Tibial artery (tissue), 4 donors: Measurements from ENCODE around the gene CCDC141.

Experiments
- DNase-seq, 2 donors: peaks; one replicate each; pipeline ENCODE4 v3.0.0-alpha.2; 2019
- H3K27ac ChIP-seq, 2 donors: fragments of 200-600 bp; sonication (generic) in 1 of 2; 1 replicate in 1 of 2; 2 replicates in 1 of 2; pipeline ENCODE4 v1.5.1; 2018 to 2019; ENCODE audit warnings: mild to moderate bottlenecking in 1 of 2
- H3K27me3 ChIP-seq, 2 donors: fragments of 200-600 bp; sonication (generic) in 1 of 2; one replicate each; pipeline versions ENCODE4 v1.5.1 to v1.6.0; 2016 to 2019
- H3K36me3 ChIP-seq, 3 donors: fragments of 200-600 bp; sonication (generic) in 2 of 3; one replicate each; pipeline ENCODE4 v1.5.1; 2016 to 2019; ENCODE audit warnings: mild to moderate bottlenecking in 2 of 3
- H3K4me1 ChIP-seq, 4 donors: fragments of 200-600 bp; sonication (generic) in 2 of 4; 1 replicate in 3 of 4; 2 replicates in 1 of 4; pipeline ENCODE4 v1.5.1; 2016 to 2019
- H3K4me3 ChIP-seq, 2 donors: fragments of 200-600 bp; sonication (generic) in 1 of 2; 1 replicate in 1 of 2; 2 replicates in 1 of 2; pipeline ENCODE4 v1.5.1; 2018 to 2019; ENCODE audit warnings: mild to moderate bottlenecking in 2 of 2
- H3K9me3 ChIP-seq, 3 donors: fragments of 200-600 bp; sonication (generic) in 1 of 3; one replicate each; pipeline ENCODE4 v1.5.1; 2016 to 2019
- intact Hi-C: fragments of 100-400 bp; cut with DNase I; formaldehyde crosslinking; loops from one replicate; pipeline ENCODE4 v1.15.0; 2023; ENCODE audit warnings: low total_unique reads
- TF ChIP-seq, protein P1 (sequence below), 2 experiments: fragments of 200-600 bp in 1 of 2; fragments of 450-650 bp in 1 of 2; IDR thresholded peaks; one replicate each; pipeline ENCODE4 v1.5.1; 2017 to 2019; ENCODE audit warnings: antibody characterized with exemption in 2 of 2, mild to moderate bottlenecking in 1 of 2, moderate library complexity in 1 of 2

Gene CCDC141

DNA sequence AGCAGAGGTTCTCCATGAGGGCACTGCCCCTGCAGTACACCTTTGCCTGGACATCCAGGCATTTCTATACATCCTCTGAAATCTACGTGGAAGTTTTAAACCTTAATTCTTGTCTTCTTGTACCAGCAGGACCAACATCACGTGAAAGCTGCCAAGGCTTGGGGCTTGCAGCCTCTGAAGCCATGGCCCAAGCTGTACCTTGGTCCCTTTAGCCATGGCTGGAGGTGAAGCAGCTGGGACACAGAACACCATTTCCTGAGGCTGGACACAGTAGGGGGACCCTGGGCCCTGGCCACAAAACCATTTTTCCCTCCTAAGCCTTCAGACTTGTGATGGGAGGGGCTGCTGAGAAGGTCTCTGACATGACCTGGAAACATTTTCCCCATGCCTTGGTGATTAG lies 32.8 kb upstream of the CCDC141 start:
- intact Hi-C loops: no loop called here

DNA sequence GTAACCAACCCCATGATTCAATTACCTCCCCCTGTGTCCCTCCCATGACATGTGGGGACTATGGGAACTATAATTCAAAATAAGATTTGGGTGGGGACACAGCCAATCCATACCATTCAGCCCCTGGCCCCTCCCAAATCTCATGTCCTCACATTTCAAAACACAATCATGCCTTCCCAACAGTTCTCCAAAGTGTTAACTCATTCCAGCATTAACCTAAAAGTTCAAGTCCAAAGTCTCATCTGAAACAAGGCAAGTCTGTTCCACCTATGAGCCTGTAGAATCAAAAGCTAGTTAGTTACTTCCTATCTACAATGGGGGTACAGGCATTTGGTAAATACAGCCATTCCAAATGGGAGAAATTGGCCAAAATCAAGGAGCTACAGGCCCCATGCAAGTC lies 32.0 kb upstream of the CCDC141 start:
- no peak for DNase-seq
- no peaks in the 10 kb centered on the region for H3K27me3 ChIP-seq

More for the DNA sequence above, 32.8 kb upstream of the CCDC141 start:
- peaks cover 0 to 5% (median 4%) of the 10 kb centered on the region in 3 donors for H3K9me3 ChIP-seq
- H3K4me1 ChIP-seq: no peaks in the 10 kb centered on the region
- no peak for DNase-seq
- H3K36me3 ChIP-seq: no peaks in the 10 kb centered on the region
- no peak overlapping the region for H3K4me3 ChIP-seq
- TF ChIP-seq, protein P1, sequence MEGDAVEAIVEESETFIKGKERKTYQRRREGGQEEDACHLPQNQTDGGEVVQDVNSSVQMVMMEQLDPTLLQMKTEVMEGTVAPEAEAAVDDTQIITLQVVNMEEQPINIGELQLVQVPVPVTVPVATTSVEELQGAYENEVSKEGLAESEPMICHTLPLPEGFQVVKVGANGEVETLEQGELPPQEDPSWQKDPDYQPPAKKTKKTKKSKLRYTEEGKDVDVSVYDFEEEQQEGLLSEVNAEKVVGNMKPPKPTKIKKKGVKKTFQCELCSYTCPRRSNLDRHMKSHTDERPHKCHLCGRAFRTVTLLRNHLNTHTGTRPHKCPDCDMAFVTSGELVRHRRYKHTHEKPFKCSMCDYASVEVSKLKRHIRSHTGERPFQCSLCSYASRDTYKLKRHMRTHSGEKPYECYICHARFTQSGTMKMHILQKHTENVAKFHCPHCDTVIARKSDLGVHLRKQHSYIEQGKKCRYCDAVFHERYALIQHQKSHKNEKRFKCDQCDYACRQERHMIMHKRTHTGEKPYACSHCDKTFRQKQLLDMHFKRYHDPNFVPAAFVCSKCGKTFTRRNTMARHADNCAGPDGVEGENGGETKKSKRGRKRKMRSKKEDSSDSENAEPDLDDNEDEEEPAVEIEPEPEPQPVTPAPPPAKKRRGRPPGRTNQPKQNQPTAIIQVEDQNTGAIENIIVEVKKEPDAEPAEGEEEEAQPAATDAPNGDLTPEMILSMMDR (IDR thresholded peaks at IDR 0.05): no peak
- H3K27me3 ChIP-seq: no peaks in the 10 kb centered on the region
- no peak overlapping the region for H3K27ac ChIP-seq

DNA sequence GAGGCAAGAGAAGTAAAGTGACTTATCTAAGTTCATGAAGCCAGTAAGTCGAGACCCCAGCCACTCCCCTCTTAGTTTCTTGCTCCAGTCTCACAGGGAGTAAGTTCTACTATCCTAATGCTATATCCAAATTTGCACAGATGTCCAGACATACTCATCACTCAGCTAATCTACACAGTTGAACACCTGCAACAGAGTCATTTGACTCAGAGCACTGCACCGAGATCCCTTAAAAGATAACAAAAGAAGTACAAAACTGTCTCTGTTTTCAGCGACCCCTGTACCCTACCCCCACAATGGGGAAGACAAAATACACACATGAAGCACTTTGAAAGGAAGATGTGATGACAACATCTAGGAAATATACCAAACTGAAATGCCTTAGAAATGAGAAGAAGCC lies 22.6 kb upstream of the CCDC141 start:
- TF ChIP-seq, protein P1 (IDR thresholded peaks at IDR 0.05): no peak
- no peaks in the 10 kb centered on the region for H3K36me3 ChIP-seq
- no peak overlapping the region for H3K4me3 ChIP-seq
- no peak overlapping the region for H3K27ac ChIP-seq
- peaks cover 0 to 3% (median 0%) of the 10 kb centered on the region in 3 donors for H3K9me3 ChIP-seq
- H3K27me3 ChIP-seq: no peaks in the 10 kb centered on the region
- H3K4me1 ChIP-seq: no peaks in the 10 kb centered on the region
- intact Hi-C loops: no loop called here
- DNase-seq: no peak

More for the DNA sequence above, 32.0 kb upstream of the CCDC141 start:
- H3K4me3 ChIP-seq: no peak overlapping the region
- peaks cover 0 to 9% (median 5%) of the 10 kb centered on the region in 3 donors for H3K9me3 ChIP-seq
- H3K27ac ChIP-seq: no peak overlapping the region
- TF ChIP-seq, protein P1 (IDR thresholded peaks at IDR 0.05): no peak
- no peaks in the 10 kb centered on the region for H3K36me3 ChIP-seq
- intact Hi-C loops: no loop called here
- H3K4me1 ChIP-seq: no peaks in the 10 kb centered on the region

DNA sequence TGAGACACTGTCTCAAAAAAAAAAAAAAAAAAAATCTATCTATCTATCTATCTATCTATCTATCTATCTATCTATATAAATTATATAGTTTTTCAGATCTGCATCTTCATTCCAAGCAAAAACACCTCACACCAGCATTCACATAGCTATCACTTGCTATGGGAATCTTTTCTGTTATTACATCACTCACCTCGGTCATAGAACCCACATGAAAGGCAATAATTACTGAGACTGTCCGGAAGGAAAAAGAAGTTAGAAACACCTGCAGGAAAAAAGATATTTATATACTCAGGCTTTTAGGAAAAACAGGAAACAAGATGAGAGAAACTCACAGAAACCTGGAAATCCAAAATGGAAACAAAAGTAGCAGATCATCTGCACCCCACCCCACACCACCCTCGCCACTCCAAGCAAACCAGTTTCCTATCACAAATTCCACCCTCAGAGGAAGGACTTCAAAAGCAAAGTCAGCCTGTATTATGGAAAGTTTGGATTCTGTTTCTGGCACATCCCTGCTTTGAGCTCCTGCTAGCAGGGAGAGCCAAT lies 21.9 kb upstream of the CCDC141 start:
- peaks cover 0 to 3% (median 0%) of the 10 kb centered on the region in 3 donors for H3K9me3 ChIP-seq
- no peak overlapping the region for H3K27ac ChIP-seq
- intact Hi-C loops: no loop called here
- no peaks in the 10 kb centered on the region for H3K27me3 ChIP-seq
- TF ChIP-seq, protein P1 (IDR thresholded peaks at IDR 0.05): no peak
- no peak overlapping the region for H3K4me3 ChIP-seq
- H3K4me1 ChIP-seq: no peaks in the 10 kb centered on the region
- no peaks in the 10 kb centered on the region for H3K36me3 ChIP-seq
- DNase-seq: no peak

DNA sequence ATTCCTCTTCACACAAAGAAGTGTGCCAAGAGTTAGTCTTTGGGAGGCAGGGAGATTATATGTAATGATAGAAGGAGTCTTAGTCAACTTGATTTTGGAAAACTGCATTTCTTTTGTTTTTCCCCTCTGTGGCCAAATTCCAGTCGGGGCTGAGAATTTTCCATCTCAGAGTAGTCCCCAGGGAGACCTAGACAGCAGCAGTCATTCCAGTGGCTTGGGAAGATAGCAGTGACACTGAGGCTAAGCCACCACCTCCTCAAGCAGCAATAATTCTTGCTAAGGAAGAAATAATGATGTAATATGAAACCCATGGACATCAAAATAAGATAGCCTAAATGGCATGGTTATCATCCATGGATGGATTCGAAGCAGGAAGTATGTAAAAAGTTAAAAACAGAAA lies 21.0 kb upstream of the CCDC141 start:
- no peaks in the 10 kb centered on the region for H3K4me1 ChIP-seq
- H3K9me3 ChIP-seq: peaks cover 0 to 3% (median 0%) of the 10 kb centered on the region in 3 donors
- intact Hi-C loops: no loop called here
- H3K27ac ChIP-seq: no peak overlapping the region
- no peak for DNase-seq
- TF ChIP-seq, protein P1 (IDR thresholded peaks at IDR 0.05): no peak
- H3K36me3 ChIP-seq: no peaks in the 10 kb centered on the region
- no peaks in the 10 kb centered on the region for H3K27me3 ChIP-seq
- no peak overlapping the region for H3K4me3 ChIP-seq

DNA sequence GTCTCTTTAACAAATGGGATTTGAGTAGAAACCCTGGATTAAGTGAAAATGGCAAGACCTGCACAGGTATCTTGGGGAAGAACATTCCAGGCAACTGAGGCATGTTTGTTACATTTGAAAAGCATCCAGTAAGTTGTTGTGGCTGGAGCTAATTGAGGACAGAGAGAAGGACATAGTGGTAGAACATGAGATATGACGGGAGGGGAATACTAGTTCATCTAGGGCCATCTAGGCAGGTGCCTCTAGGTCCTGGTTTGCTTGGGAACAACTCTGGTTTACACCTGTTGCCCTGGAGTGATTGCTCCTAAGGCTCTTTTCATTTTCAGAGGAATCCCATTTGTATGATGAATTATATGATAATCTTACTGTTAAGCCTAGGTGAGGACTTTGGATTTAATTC lies 19.7 kb upstream of the CCDC141 start:
- H3K36me3 ChIP-seq: no peaks in the 10 kb centered on the region
- no peak overlapping the region for H3K4me3 ChIP-seq
- no peak for DNase-seq
- H3K27ac ChIP-seq: no peak overlapping the region
- H3K9me3 ChIP-seq: peaks cover 0 to 3% (median 0%) of the 10 kb centered on the region in 3 donors
- H3K27me3 ChIP-seq: no peaks in the 10 kb centered on the region
- H3K4me1 ChIP-seq: no peaks in the 10 kb centered on the region
- intact Hi-C loops: no loop called here
- TF ChIP-seq, protein P1 (IDR thresholded peaks at IDR 0.05): no peak
